IPS-18a (cell line): ENCODE results near the gene ATP6V0E1.
"Not testable (repeated sequence)": the region's sequence is repeated elsewhere in the genome, so short reads cannot be mapped to it uniquely, and the experiment has no call there.

Source experiments
- H3K27ac ChIP-seq: one replicate; pipeline ENCODE4 v1.5.1; 2013; ENCODE audit warnings: low read length
- H3K27me3 ChIP-seq: one replicate; pipeline ENCODE4 v1.6.1; 2013; ENCODE audit warnings: mild to moderate bottlenecking, low read length; ENCODE audit not compliant: control insufficient read depth, insufficient read depth
- H3K36me3 ChIP-seq: one replicate; pipeline ENCODE4 v1.6.1; 2013; ENCODE audit warnings: low read depth, low read length; ENCODE audit not compliant: control insufficient read depth
- H3K4me1 ChIP-seq: one replicate; pipeline ENCODE4 v1.6.1; 2013; ENCODE audit warnings: low read depth, low read length; ENCODE audit not compliant: control insufficient read depth
- H3K4me3 ChIP-seq: one replicate; pipeline ENCODE4 v1.5.1; 2013; ENCODE audit warnings: low read length
- H3K9ac ChIP-seq: one replicate; pipeline ENCODE4 v1.6.1; 2013; ENCODE audit warnings: mild to moderate bottlenecking, low read length, moderate library complexity
- H3K9me3 ChIP-seq: one replicate; pipeline ENCODE4 v1.6.1; 2013; ENCODE audit warnings: low read depth, low read length; ENCODE audit not compliant: control insufficient read depth

ATP6V0E1 gene

DNA sequence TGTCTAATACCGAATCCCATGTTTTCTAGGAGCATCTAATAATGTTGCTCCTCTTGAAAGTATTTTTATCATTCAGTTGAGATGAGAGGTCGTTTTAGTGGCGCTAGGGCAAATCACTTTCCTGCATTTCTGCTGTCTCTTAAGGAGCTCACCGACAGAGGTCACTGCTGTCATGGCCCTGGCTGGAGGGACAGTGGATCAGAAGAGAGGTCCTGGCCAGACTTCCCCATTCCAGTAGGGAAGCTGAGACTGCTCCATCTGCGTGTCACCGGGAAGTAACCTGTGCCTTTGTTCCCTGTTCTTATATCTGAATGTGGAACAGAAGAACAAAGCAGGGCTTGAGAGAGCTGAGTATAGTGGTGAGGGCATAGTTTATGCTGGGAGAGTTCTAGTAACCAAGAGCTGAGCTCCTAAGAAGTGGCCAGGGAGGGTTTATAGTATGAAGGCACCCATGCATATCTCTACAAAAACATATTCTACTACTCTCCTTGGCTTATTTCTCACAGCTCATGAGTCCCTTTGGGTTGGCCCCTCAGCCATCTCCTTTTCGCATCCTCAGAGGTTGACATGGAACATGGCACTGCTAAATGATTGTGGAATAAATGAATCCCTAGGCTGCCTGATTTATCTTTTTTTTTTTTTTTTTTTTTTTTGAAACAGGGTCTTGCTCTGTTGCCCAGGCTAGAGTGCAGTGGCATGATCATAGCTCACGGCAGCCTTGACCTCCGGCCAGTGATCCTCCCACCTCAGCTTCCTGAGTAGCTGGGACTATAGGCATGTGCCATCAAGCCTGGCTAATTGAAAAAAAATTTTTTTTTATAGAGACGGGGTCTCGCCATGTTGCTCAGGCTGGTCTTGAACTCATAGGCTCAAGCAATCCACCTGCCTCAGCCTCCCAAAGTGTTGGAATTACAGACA lies 27.2 kb downstream of the ATP6V0E1 start:
- H3K27ac ChIP-seq = no peak overlapping the region
- no peak overlapping the region for H3K4me3 ChIP-seq
- H3K4me1 ChIP-seq = no peaks in the 10 kb centered on the region
- no peaks in the 10 kb centered on the region for H3K9me3 ChIP-seq
- no peaks in the 10 kb centered on the region for H3K36me3 ChIP-seq
- no peaks in the 10 kb centered on the region for H3K27me3 ChIP-seq
- H3K9ac ChIP-seq = no peak overlapping the region

DNA sequence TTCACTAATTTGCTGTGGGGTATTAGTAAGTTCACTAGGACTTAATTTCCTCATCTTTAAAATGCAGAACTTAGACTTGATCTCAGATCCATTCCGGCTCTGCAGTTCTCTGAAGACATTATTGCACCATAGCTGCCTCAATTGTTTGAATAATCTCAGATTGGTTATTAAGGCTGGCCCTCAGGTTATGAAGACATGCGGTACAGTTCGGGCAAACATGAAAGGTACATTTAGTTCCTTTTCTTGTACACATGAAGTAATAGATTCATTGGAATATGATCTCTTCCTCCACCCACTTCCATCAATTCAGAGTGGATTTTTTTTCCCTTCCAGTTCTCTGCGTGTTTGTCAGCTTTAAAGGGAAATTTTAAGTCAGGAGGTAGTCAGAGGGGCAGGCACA lies 28.0 kb downstream of the ATP6V0E1 start:
- no peaks in the 10 kb centered on the region for H3K27me3 ChIP-seq
- H3K27ac ChIP-seq = no peak overlapping the region
- H3K36me3 ChIP-seq = no peaks in the 10 kb centered on the region
- no peaks in the 10 kb centered on the region for H3K9me3 ChIP-seq
- no peak overlapping the region for H3K9ac ChIP-seq
- no peak overlapping the region for H3K4me3 ChIP-seq
- H3K4me1 ChIP-seq = peaks cover 6% of the 10 kb centered on the region

- Histone ChIP-seq H3K27ac (no peak overlapping the region), H3K27me3 (no peaks in the 10 kb centered on the region), H3K9me3 (no peaks in the 10 kb centered on the region), H3K4me3 (no peak overlapping the region), H3K9ac (no peak overlapping the region), H3K36me3 (no peaks in the 10 kb centered on the region), H3K4me1 (peaks cover 10% of the 10 kb centered on the region)
Measured at GRCh38 chr5:173012882-173013281, 29.3 kb downstream of the ATP6V0E1 start.

- Histone ChIP-seq H3K9ac (no peak overlapping the region), H3K4me1 (peaks cover 10% of the 10 kb centered on the region), H3K4me3 (no peak overlapping the region), H3K27ac (no peak overlapping the region), H3K9me3 (no peaks in the 10 kb centered on the region), H3K27me3 (no peaks in the 10 kb centered on the region), H3K36me3 (no peaks in the 10 kb centered on the region)
Measured at GRCh38 chr5:173014671-173015070, 31.1 kb downstream of the ATP6V0E1 start.

DNA sequence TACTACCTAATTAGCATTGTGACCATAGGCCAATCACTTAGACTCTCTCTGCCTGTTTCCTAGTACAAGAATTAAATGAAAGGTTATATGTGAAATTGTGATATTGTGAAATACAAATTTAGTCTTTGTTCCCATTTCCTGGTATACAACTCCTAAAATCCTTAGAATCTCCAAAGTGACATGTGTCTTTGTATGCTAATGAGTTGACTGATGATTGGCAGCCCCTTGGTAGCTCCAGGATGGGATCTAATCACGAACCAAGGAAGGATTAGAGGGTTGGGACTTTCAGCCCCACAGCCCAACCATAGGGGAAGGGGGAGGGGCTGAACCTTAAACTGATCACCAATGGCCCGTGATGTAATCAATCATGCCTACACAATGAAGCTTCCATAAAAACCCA lies 31.6 kb downstream of the ATP6V0E1 start:
- Histone ChIP-seq H3K9ac (no peak overlapping the region), H3K4me1 (peaks cover 10% of the 10 kb centered on the region), H3K27me3 (no peaks in the 10 kb centered on the region), H3K36me3 (peaks cover 2% of the 10 kb centered on the region), H3K9me3 (no peaks in the 10 kb centered on the region), H3K27ac (no peak overlapping the region), H3K4me3 (no peak overlapping the region)

DNA sequence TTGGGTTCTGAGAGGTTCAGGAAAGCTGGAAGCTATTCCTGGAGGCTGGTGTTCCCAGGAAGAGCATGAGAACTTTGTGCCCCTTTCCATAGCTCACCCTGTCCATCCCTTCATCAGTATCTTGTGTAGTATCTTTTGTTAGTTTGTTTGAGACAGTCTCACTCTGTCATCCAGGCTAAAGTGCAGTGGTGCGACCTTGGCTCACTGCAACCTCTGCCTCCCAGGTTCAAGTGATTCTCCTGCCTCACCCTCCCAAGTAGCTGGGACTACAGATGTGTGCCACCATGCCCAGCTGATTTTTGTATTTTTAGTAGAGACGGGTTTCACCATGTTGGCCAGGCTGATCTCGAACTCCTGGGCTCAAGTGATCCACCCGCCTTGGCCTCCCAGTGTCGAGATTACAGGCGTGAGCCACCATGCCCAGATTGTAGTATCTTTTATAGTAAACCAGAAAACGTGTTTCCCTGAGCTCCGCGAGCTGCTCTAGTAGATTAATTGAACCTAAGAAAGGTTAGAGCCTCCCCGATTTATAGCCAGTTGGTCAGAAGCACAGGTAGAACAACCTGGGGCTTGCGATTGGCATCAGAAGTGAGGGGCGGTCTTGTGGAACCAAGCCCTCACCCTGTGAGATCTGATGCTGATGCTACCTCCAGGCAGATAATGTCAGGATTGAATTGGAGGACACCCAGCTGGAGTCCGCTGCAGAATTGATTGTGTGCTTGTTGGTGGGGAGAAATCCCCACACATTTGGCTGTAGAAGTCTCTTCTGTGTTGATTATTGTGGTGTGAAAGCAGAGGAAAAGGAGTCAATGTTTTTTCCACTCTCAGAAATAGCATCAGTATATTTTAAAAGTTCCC lies 32.3 kb downstream of the ATP6V0E1 start:
- no peaks in the 10 kb centered on the region for H3K27me3 ChIP-seq
- peaks cover 10% of the 10 kb centered on the region for H3K4me1 ChIP-seq
- no peak overlapping the region for H3K4me3 ChIP-seq
- H3K36me3 ChIP-seq = peaks cover 6% of the 10 kb centered on the region
- H3K9me3 ChIP-seq = no peaks in the 10 kb centered on the region
- H3K27ac ChIP-seq = no peak overlapping the region
- H3K9ac ChIP-seq = no peak overlapping the region

GRCh38 chr5:173016598-173017046 lies 33.1 kb downstream of the ATP6V0E1 start:
- H3K9ac ChIP-seq = no peak overlapping the region
- no peak overlapping the region for H3K27ac ChIP-seq
- no peaks in the 10 kb centered on the region for H3K9me3 ChIP-seq
- peaks cover 10% of the 10 kb centered on the region for H3K36me3 ChIP-seq
- H3K4me3 ChIP-seq = no peak overlapping the region
- H3K27me3 ChIP-seq = no peaks in the 10 kb centered on the region
- H3K4me1 ChIP-seq = peaks cover 10% of the 10 kb centered on the region

DNA sequence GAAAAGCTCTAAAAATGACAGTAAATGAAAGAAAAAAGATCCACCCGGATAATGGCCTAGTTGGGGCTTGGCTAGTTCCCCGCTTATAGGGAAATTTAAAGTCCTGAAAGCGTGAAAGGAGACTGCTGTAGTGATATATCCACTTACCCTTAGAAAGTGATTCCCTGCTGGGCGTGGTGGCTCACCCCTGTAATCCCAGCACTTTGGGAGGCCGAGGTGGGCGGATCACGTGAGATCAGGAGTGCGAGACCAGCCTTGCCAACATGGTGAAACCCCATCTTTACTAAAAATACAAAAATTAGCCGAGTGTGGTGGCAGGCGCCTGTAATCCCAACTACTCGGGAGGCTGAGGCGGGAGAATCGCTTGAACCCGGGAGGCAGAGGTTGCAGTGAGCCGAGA lies 33.5 kb downstream of the ATP6V0E1 start:
- peaks cover 10% of the 10 kb centered on the region for H3K36me3 ChIP-seq
- not testable (repeated sequence) for H3K4me3 ChIP-seq, H3K27ac ChIP-seq, H3K4me1 ChIP-seq, H3K27me3 ChIP-seq, H3K9me3 ChIP-seq, H3K9ac ChIP-seq

- Histone ChIP-seq H3K9ac (no peak overlapping the region), H3K27ac (no peak overlapping the region), H3K27me3 (no peaks in the 10 kb centered on the region), H3K4me3 (no peak overlapping the region), H3K4me1 (peaks cover 10% of the 10 kb centered on the region), H3K9me3 (no peaks in the 10 kb centered on the region), H3K36me3 (peaks cover 10% of the 10 kb centered on the region)
Measured at GRCh38 chr5:173018358-173018757, 34.8 kb downstream of the ATP6V0E1 start.

DNA sequence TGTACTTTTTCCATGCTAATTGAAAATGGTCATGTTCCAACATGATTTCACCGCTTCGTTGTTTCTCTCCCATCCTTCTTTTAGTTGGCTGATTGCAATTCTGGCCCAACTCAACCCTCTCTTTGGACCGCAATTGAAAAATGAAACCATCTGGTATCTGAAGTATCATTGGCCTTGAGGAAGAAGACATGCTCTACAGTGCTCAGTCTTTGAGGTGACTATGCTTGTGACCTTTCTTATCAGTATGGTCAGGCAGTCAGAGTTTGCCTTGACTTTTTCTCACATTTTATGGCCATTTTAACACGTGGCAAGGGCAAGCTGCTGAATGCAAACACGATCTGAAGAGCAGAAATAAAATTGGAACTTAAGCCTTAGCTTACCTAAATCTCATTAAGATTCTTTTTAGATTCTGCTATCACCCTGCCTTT lies 36.6 kb downstream of the ATP6V0E1 start:
- H3K4me3 ChIP-seq = no peak overlapping the region
- no peaks in the 10 kb centered on the region for H3K9me3 ChIP-seq
- no peak overlapping the region for H3K27ac ChIP-seq
- H3K36me3 ChIP-seq = peaks cover 10% of the 10 kb centered on the region
- H3K9ac ChIP-seq = no peak overlapping the region
- no peaks in the 10 kb centered on the region for H3K27me3 ChIP-seq
- peaks cover 10% of the 10 kb centered on the region for H3K4me1 ChIP-seq

GRCh38 chr5:173020643-173021042 lies 37.1 kb downstream of the ATP6V0E1 start:
- Histone ChIP-seq H3K27me3 (no peaks in the 10 kb centered on the region), H3K9ac (no peak overlapping the region), H3K4me1 (peaks cover 10% of the 10 kb centered on the region), H3K4me3 (no peak overlapping the region), H3K9me3 (no peaks in the 10 kb centered on the region), H3K36me3 (peaks cover 10% of the 10 kb centered on the region), H3K27ac (no peak overlapping the region)
